Mammary epithelial cell (primary cell): Measurements from ENCODE around the gene BRCA2.

Source experiments
- CTCF ChIP-seq, 2 donors: IDR thresholded peaks in 1 of 2; conservative IDR thresholded peaks in 1 of 2; 2 replicates each; pipeline ENCODE4 v1.5.1; 2011 to 2012; ENCODE audit warnings: inconsistent platforms in 2 of 2, low read length in 2 of 2, mild to moderate bottlenecking in 2 of 2, control low read depth in 1 of 2, low read depth in 1 of 2; ENCODE audit not compliant: insufficient read depth in 1 of 2; ENCODE audit errors: extremely low read depth in 1 of 2
- EZH2 ChIP-seq: IDR thresholded peaks from 2 replicates; pipeline ENCODE4 v1.6.1; 2012; ENCODE audit warnings: low read length, inconsistent platforms, borderline replicate concordance

DNA sequence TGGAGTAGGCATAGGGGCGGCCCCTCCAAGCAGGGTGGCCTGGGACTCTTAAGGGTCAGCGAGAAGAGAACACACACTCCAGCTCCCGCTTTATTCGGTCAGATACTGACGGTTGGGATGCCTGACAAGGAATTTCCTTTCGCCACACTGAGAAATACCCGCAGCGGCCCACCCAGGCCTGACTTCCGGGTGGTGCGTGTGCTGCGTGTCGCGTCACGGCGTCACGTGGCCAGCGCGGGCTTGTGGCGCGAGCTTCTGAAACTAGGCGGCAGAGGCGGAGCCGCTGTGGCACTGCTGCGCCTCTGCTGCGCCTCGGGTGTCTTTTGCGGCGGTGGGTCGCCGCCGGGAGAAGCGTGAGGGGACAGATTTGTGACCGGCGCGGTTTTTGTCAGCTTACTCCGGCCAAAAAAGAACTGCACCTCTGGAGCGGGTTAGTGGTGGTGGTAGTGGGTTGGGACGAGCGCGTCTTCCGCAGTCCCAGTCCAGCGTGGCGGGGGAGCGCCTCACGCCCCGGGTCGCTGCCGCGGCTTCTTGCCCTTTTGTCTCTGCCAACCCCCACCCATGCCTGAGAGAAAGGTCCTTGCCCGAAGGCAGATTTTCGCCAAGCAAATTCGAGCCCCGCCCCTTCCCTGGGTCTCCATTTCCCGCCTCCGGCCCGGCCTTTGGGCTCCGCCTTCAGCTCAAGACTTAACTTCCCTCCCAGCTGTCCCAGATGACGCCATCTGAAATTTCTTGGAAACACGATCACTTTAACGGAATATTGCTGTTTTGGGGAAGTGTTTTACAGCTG is at the start of gene BRCA2, which contains the start of gene ZAR1L:
- TF ChIP-seq CTCF (conservative IDR thresholded peaks at IDR 0.05 in 1 of 2, IDR thresholded peaks at IDR 0.05 in 1 of 2; ENCODE audit: extremely low read depth in 1 of 2, insufficient read depth in 1 of 2, low read depth in 1 of 2, low read length in 2 of 2) (no peak), EZH2 (no peak)
